Measurements from ENCODE around the gene CHRNA1. TPM values are rescaled to one million over a fixed set of nuclear protein-coding genes. Genes with fewer than 3 reads are reported as not detected.

The CHRNA1 gene
- total RNA-seq, 2 donors from 2014 or later: 0.43 TPM; not detected in 1

- Histone ChIP-seq H3K27me3 (no peaks in the 10 kb centered on the region), H3K9me3 (no peaks in the 10 kb centered on the region), H3K36me3 (no peaks in the 10 kb centered on the region), H3K4me3 (no peak overlapping the region), H3K27ac (peak overlapping the region in 1 of 2 donors; percentile 17), H3K4me1 (peaks cover 0 to 14% of the 10 kb centered on the region in 2 donors)
- peak; percentile 70 for DNase-seq (ENCODE audit: low spot score)
- TF ChIP-seq, protein P1, sequence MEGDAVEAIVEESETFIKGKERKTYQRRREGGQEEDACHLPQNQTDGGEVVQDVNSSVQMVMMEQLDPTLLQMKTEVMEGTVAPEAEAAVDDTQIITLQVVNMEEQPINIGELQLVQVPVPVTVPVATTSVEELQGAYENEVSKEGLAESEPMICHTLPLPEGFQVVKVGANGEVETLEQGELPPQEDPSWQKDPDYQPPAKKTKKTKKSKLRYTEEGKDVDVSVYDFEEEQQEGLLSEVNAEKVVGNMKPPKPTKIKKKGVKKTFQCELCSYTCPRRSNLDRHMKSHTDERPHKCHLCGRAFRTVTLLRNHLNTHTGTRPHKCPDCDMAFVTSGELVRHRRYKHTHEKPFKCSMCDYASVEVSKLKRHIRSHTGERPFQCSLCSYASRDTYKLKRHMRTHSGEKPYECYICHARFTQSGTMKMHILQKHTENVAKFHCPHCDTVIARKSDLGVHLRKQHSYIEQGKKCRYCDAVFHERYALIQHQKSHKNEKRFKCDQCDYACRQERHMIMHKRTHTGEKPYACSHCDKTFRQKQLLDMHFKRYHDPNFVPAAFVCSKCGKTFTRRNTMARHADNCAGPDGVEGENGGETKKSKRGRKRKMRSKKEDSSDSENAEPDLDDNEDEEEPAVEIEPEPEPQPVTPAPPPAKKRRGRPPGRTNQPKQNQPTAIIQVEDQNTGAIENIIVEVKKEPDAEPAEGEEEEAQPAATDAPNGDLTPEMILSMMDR (IDR thresholded peaks at IDR 0.05): no peak
Observed at GRCh38 chr2:174778085-174778981, 14.1 kb upstream of the CHRNA1 start.

DNA sequence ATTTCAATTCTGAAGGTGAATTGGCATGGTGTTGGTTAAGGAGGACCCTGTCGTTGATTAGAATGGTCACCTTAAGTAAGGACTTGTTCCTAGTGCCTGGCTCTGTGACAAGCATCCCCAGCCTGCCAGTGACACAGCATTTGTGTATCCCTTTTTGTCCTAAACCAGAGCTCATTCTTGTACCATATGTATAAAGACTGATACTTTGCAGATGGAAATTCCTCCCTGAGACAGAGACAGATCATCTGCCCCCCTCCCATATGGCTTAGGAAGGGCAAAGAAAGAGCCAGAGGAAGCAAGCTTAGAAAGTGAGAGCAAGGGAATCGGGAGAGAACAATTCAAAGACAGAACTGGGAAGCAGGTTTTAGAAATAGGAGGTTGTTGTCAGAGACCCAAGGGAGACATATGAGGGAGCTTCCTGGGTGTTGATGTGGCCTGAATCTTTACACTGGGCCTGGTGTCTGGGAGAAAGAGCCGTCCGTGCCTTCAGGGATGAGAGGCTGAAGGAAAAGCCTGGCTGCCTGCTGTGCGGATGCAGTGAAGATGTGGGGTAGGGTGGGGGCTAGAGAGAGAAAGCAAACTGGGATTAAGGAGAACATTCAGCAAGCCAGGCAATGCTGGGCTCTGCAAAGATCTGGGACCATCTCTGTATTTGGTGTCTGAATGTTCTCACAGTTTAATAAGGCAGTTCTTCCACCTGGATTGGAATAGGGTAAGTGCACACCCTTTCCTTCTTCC is 13.2 kb upstream of the CHRNA1 start:
- no peaks in the 10 kb centered on the region for H3K9me3 ChIP-seq
- H3K4me3 ChIP-seq: no peak overlapping the region
- H3K4me1 ChIP-seq: peaks cover 0 to 14% of the 10 kb centered on the region in 2 donors
- no peaks in the 10 kb centered on the region for H3K27me3 ChIP-seq
- no peaks in the 10 kb centered on the region for H3K36me3 ChIP-seq
- TF ChIP-seq, protein P1 (IDR thresholded peaks at IDR 0.05): no peak
- DNase-seq (ENCODE audit: low spot score): no peak
- H3K27ac ChIP-seq: no peak overlapping the region

DNA sequence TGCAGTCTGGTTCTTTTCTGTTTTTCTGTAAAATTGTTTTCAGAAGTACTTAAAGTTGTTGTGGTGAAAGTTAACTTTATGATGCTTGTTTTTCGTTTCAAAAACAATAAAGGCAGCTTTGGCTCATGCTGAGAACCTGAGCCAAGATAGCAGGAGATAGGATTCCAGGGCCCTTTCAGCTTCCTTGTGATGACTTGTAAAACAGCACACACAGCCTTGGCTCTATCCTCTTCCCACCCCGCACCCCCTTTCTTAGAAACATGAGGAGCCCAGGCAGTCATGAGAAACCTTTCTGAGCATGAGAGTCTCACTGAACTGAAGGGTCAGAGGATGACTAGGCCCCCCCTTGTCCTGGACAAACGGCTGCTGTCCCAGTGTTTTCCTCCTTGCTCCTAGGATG is 12.4 kb upstream of the CHRNA1 start:
- Histone ChIP-seq H3K4me1 (peaks cover 0 to 20% of the 10 kb centered on the region in 2 donors), H3K27me3 (no peaks in the 10 kb centered on the region), H3K27ac (no peak overlapping the region), H3K4me3 (no peak overlapping the region), H3K36me3 (no peaks in the 10 kb centered on the region), H3K9me3 (no peaks in the 10 kb centered on the region)
- TF ChIP-seq, protein P1 (IDR thresholded peaks at IDR 0.05): no peak
- no peak for DNase-seq (ENCODE audit: low spot score)

- Histone ChIP-seq H3K27me3 (no peaks in the 10 kb centered on the region), H3K4me3 (no peak overlapping the region), H3K27ac (no peak overlapping the region), H3K9me3 (no peaks in the 10 kb centered on the region), H3K4me1 (peaks cover 0 to 22% of the 10 kb centered on the region in 2 donors), H3K36me3 (no peaks in the 10 kb centered on the region)
- TF ChIP-seq, protein P1 (IDR thresholded peaks at IDR 0.05): no peak
- DNase-seq (ENCODE audit: low spot score): no peak
Observed at GRCh38 chr2:174776223-174776622, 12.0 kb upstream of the CHRNA1 start.

GRCh38 chr2:174775571-174775980 is 11.3 kb upstream of the CHRNA1 start:
- Histone ChIP-seq H3K36me3 (no peaks in the 10 kb centered on the region), H3K9me3 (no peaks in the 10 kb centered on the region), H3K27me3 (no peaks in the 10 kb centered on the region), H3K4me1 (peaks cover 0 to 22% of the 10 kb centered on the region in 2 donors), H3K4me3 (no peak overlapping the region), H3K27ac (no peak overlapping the region)
- TF ChIP-seq, protein P1 (IDR thresholded peaks at IDR 0.05): no peak
- DNase-seq (ENCODE audit: low spot score): no peak
